Limb (tissue), 2 donors: ENCODE results near the gene STK40.

ENCODE experiments used
- DNase-seq, 2 donors: peaks; one replicate each; pipeline ENCODE4 v3.0.0-alpha.2; 2016; ENCODE audit errors: extremely low spot score in 2 of 2

STK40 gene

DNA sequence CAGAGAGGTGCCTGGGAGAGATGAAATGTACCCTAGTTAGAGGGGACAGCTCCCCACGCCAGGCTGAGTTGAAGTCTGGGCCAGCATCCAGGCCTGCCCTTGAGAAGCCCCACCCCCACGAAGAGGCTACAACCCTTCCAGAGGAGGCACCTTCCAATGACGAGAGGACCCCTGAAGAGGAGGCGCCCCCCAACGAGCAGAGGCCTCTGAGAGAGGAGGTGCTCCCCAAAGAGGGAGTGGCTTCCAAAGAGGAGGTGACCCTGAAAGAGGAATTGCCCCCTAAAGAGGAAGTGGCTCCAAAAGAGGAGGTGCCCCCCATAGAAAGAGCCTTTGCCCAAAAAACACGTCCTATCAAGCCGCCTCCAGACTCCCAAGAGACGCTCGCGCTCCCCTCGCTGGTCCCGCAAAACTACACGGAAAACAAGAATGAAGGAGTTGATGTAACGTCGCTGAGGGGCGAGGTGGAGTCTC lies 65.4 kb downstream of the STK40 start:
- no peak for DNase-seq

DNA sequence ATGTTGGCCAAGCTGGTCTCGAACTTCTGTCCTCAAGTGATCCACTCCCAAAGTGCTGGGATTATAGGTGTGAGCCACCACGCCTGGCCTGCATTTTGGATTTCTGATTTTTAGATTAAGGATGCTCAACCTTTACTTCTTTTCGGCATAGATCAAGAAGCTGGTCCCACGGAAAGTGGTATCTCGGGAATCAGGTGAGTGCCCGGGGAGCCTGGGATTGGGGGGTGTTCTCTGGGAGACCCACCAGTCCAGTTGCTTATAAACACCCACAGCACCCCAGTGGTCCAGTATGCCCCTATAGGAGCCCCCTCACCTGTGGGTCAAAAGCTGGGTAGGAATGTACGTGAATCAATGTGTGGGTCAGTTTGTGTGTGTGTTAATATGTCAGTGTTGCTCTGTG lies 76.3 kb downstream of the STK40 start:
- DNase-seq = no peak

DNA sequence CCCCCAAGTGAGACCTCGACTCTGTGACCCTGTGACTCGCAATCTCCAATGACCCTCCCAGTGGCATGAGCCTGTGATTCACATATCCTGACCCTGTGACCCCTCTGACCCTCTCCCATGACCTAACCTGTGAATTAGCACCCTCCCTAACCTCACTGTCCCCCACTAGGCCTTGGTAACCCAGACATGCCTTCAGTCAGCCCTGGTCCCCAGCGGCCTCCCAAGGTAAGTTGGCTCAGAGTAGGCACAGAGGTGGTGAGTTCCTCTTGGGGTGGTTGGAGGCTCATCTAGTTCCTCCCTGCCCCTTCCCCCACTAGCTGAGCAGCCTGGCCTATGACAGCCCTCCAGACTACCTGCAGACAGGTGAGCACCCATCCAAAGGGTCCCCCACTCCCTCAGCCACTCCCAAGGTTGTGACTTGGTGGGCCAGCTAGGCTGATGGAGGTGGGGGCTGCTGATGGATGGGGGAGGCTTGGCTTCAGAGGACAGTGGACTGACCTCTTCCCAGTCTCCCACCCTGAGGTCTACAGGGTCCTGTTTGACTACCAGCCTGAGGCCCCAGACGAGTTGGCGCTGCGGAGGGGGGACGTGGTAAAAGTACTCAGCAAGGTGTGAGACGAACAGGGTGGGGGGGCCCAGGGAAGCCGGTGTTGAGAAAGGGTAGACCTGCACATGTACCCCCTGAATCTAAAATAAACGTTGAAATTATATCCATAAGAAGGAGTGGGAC lies 78.0 kb downstream of the STK40 start:
- no peak for DNase-seq

DNA sequence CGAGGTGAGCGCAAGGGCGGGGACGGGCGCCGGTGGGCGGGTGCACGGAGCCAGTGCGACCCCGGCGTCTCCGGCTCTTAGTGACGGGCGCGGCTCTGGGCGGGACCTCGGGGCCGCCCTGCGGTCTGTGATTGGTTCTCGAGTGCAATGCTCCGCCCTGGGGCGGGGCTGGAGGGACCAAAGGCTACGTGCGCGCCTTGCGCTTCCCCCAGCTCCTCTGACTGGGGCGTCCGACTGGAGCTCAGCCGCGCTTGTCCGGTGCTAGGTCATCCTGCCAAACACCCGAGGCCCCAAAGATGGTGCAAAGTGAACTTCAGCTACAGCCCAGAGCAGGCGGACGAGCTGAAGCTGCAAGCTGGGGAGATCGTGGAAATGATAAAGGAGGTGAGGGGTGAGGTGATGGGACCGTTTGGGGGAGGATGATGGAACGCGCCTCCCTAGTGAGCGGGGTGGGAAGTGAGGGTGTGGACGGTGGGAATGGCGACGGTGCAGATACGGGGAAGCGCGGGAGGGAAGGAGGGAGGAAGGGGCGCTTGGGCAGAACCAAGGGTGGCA lies 78.7 kb downstream of the STK40 start:
- peak; percentile 94 to 95 for DNase-seq

DNA sequence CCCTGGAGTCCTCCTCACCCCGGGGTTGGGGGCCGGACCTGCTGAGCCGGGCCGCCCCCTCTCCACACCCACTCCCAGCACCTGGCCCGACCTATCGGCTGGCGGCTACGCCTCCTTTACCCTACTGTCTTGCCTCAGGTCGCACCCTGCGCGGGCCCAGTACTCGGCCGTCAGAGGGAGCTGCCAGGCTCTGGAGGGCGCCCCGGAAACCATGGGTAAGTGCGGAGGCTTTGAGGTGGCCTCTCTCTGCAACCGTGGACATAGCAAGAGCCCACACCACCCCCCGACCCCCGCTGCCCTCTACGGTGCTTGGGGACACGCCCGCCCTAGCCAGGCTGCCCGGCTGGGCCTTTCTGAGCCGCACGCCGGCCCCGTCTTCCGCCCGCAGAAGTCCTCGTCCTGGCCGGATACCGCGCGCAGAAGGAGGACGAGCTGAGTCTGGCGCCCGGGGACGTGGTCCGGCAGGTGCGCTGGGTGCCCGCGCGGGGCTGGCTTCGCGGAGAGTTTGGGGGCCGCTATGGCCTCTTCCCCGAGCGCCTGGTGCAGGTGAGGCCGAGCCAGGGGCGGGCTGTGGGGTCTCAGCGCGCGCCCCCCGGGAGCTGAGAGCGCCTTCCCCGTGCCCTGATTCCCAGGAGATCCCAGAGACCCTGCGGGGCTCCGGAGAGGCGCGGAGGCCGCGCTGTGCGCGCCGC lies 79.4 kb downstream of the STK40 start, which contains the start of gene SH3D21:
Gene SH3D21, plus strand, starts transcription at position 159 of the 692 bp plus-strand sequence. Its CDS starts 53 bp downstream, at position 212.
- DNase-seq = peak in 1 of 2 donors; percentile 59

DNA sequence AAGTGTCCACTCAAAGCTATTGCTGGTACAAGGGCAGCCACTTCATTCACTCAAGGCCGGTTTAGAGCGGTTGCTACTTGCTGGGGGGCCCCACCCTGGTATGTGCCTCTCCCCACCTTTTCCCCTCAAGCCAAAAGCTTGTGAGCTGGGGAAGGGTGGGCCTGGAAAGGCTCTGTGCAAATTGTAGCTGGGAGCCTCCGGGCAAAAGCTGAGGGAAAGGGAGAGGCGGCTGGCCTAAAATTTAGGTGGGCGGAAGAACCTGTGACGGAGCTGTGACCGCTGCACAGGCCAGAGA lies 79.9 kb downstream of the STK40 start:
- DNase-seq = no peak

DNA sequence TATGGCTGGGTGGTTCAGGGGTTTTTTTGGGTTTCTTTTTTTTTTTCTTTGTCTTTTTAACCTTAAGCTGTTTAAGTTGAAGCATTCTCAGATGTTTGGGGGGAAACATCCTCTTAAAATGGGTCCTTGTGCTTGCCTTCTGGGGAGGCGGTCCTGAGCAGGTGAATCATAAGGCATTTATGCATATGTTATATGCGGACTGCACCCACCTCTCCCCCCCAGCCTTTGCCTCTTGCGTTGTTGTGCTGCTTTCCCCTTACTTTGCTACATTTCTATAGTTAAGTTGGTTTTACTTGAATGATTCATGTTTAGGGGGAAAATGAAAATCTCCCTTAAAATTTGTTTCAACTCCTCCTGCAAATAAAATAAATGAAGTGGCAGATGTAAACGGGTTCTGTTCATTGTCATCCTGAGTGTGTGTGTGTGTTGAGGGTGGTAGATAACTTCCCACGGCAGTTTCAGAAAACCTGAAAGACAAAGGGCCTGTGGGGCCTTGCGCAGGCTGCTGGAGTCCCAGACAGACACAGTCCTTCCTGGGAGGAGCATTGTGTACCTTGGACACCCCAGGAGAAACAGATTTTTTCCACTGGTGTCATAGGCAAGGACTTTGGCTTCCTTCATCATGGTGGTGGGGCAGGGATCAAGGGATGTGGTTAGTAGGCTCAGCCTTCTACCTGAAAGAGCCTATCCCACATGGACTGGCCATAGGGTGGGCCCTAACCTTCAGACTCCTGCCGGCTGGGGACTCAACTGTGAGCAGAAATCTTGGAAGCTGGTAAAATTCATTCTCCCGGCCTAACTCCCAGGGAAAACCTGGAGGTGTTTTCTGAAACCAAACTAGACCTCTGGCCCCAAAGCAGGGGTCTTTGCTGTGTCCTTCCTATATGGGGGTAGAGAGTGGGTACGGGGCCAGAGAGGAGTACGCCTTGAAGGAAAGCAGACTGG lies 80.5 kb downstream of the STK40 start:
- DNase-seq = no peak

DNA sequence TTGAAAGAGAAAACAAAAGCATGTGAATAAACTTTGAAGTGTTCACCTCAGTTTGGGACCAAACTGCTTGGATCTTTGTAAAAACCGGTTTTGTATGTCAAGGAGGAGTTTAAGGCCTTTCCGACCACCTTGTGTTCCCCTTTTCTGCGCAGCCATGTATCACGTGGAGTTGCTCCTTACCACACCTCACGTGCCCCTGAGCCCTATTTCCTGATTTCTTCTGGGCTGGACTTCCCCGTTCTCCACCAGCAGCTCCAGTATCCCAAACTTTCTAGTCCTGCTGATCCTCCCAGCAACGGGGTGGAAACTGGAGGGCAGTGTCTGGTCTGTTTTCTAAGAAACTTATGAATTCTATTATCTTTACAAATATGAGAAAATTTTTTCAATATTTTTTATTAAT lies 81.2 kb downstream of the STK40 start:
- DNase-seq = no peak

DNA sequence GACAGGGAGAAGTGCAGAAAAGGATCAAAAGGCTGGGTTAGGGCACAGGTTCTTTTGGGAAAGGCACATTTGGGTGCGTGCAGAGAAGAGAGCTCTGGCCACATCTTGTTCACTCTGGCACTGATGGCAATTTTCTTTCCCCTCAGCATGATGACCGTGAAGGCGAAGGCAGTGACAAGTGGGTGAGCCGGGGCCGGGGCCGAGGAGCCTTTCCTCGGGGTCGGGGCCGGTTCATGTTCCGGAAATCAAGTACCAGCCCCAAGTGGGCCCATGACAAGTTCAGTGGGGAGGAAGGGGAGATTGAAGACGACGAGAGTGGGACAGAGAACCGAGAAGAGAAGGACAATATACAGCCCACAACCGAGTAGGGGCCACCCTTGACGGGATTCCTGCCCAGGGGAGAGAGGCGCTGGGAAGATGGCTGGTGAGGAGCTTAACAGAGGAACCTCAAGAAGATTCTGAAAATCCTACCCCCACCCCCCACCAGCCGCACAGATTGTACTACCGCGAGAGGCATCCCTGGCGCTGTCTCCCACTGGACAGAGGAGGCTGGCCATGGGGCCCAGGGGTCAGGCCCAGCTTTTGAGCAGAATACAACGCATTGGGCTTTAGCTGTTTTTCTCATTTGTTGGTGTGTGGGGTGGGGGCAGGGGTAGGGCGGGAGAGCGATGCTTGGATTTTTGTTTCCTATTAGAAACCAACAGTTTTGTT lies 81.9 kb downstream of the STK40 start:
- no peak for DNase-seq

DNA sequence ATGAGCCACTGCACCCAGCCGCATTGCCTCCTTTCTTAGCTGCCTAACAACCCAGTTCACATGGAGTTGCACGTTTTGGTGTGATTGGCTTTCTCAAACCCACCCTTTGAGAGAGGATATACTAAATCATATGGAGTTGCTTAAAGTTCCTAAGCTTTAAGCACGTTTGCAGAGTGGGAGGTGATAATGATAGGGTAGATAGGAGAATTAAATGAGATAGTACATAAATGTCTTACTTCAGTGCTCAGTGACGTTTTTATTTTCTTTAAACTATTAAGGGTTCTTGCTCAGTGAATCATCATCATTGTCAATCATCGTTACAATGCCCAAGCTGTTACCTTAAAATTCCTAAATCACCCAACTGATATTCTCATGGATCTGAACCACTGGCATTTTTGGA lies 82.5 kb downstream of the STK40 start:
- DNase-seq = no peak

DNA sequence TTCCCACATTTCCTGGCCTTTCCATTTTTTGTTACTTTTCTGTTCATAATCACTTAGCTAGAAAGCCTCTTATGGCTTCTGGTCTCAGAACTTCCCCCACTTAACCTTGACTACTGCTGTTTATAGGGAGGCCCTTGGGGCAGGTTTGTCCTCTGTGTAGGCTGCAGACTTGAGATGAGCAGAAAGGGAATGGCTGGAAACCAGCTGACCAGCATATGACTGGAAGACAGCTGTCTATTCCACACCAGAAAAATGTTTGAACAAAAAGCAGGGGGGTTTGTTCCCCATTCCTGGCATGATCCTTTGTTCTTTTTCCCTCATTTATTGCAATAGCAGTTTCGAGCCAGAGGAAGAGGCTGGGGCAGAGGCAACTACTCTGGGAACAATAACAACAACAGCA lies 84.5 kb downstream of the STK40 start:
- DNase-seq = no peak

DNA sequence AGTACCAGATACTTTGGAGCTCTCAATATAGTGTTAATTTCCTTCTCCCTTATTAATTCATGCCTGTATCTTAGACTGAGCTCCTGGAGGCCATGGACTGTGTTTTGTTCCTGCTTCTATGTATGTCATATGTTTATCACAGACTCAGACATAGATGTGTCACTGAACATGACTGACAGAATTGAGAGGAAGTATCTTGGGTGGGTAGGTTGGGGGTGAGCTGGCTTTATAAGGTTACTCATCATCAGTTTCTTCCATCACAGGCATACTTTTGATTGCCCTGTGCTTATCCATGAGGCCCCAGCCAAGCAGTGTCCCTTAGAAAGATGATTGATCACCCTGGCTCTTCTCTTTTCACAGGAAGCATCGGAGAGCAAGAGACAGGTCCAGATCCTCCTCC lies 85.2 kb downstream of the STK40 start:
- DNase-seq = no peak

DNA sequence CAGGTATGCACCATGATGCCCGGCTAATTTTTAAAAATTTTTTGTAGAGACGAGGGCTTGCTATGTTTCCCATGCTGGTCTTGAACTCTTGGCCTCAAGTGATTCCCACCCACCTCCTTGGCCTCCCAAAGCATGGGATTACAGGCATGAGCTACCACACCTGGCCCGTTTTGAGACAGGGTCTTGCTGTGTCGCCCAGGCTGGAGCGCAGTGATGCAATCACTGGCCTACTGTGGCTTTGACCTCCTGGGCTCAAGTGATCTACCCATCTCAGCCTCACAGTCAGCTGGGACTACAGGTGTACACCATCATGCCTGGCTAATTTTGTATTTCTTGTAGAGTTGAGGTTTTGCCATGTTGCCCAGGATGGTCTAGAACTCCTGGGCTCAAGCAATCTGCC lies 87.1 kb downstream of the STK40 start:
- DNase-seq = no peak

DNA sequence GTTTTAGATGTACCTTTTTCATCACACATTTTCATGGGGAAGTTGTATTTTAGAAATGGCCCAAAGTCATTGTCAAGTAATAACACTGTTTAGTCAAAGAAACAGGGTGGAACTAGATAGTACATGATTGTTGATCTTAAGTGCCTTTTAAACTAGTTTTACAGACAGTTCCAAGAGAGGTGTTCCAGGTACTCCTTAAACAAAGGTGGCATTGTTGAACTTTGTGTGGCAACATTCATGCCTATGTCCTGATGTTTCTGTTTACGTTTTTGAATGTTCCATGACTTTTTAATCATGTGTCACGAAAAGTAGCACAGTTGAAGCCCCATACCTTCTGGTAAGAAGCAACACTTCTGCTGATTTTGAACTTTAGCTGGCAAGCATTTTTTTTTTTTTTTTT lies 88.7 kb downstream of the STK40 start:
- DNase-seq = no peak

DNA sequence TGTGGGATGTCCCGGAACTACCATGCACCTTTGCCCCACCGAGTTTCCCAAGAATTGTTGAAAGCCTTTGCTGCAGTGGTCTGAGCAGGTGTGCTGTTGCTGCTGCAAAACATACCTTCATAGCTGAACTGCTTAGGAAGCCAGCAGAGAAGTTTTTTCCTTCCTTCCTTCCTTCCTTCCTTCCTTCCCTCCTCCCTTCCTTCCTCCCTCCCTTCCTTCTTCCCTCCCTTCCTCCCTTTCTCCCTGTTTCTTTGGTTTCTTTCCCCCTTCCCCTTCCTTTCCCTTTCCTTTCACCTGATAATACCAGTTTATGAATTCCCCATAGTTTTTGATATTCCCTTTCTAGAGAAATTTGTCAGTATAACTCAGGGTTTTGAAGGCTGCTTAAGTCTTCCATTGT lies 90.3 kb downstream of the STK40 start:
- no peak for DNase-seq
